DND-41 (cell line): ENCODE results near the gene IL17REL.

Experiments
- ATAC-seq: fragments of 200-7000 bp; cut with Tn5 transposase; 3 replicates; pipeline ENCODE4 v1.9.1; 2021; ENCODE audit warnings: low read depth; ENCODE audit not compliant: insufficient read depth
- DNase-seq: peaks from one replicate; pipeline ENCODE4 v3.0.0-alpha.2; 2020
- H2AFZ ChIP-seq: 2 replicates; pipeline ENCODE4 v1.6.0; 2012; ENCODE audit warnings: low read depth, low read length
- H3K27ac ChIP-seq: 2 replicates; pipeline ENCODE4 v1.5.1; 2012; ENCODE audit warnings: low read length, inconsistent platforms
- H3K27me3 ChIP-seq: fragments of 200-600 bp; sonication (generic); 2 replicates; pipeline ENCODE4 v1.6.0; 2012; ENCODE audit warnings: low read length, mild to moderate bottlenecking, inconsistent platforms; ENCODE audit not compliant: insufficient read depth, poor library complexity
- H3K36me3 ChIP-seq: 2 replicates; pipeline ENCODE4 v1.5.1; 2012; ENCODE audit warnings: low read length, inconsistent platforms; ENCODE audit not compliant: insufficient read depth
- H3K4me1 ChIP-seq: 2 replicates; pipeline ENCODE4 v1.5.1; 2012; ENCODE audit warnings: mild to moderate bottlenecking, low read length; ENCODE audit not compliant: insufficient read depth
- H3K4me2 ChIP-seq: 2 replicates; pipeline ENCODE4 v1.6.0; 2012; ENCODE audit warnings: mild to moderate bottlenecking, moderate library complexity, low read length, inconsistent platforms; ENCODE audit not compliant: insufficient read depth
- H3K4me3 ChIP-seq, 2 experiments: fragments of 200-600 bp in 1 of 2; shearing (Covaris generic) in 1 of 2; 2 replicates each; pipeline ENCODE4 v1.5.1; 2012 to 2016; ENCODE audit warnings: inconsistent platforms in 2 of 2, low read length in 2 of 2, mild to moderate bottlenecking in 2 of 2, low read depth in 1 of 2, moderate library complexity in 1 of 2
- H3K79me2 ChIP-seq: 2 replicates; pipeline ENCODE4 v1.6.0; 2012; ENCODE audit warnings: low read length, inconsistent platforms; ENCODE audit not compliant: insufficient read depth
- H3K9ac ChIP-seq: 2 replicates; pipeline ENCODE4 v1.6.0; 2012; ENCODE audit warnings: low read depth, mild to moderate bottlenecking, inconsistent platforms, low read length, moderate library complexity
- H3K9me3 ChIP-seq: 2 replicates; pipeline ENCODE4 v1.5.1; 2012; ENCODE audit warnings: low read length, moderate library complexity, mild to moderate bottlenecking, inconsistent platforms; ENCODE audit not compliant: insufficient read depth, severe bottlenecking
- H4K20me1 ChIP-seq: 2 replicates; pipeline ENCODE4 v1.6.0; 2012; ENCODE audit warnings: low read length; ENCODE audit not compliant: insufficient read depth
- CTCF ChIP-seq: IDR thresholded peaks from 2 replicates; pipeline ENCODE4 v1.5.1; 2012; ENCODE audit warnings: borderline replicate concordance, low read length, moderate library complexity, mild to moderate bottlenecking; ENCODE audit not compliant: poor library complexity, severe bottlenecking; ENCODE audit errors: extremely low read depth
- EZH2 ChIP-seq: IDR thresholded peaks from 3 replicates; pipeline ENCODE4 v1.6.1; 2012; ENCODE audit warnings: borderline replicate concordance, low read depth, mild to moderate bottlenecking, moderate library complexity, low read length, inconsistent platforms; ENCODE audit not compliant: severe bottlenecking

IL17REL gene

GRCh38 chr22:49997932-49998717 is 14.4 kb downstream of the IL17REL start:
- DNase-seq = no peak
- no peak overlapping the region for H3K9ac ChIP-seq
- TF ChIP-seq CTCF (no peak), EZH2 (no peak)

GRCh38 chr22:49997251-49997599 is 15.3 kb downstream of the IL17REL start:
- H3K79me2 ChIP-seq = no peaks in the 10 kb centered on the region
- peaks cover 7% of the 10 kb centered on the region; the same call in 1 of the 2 replicates for H4K20me1 ChIP-seq
- no peaks in the 10 kb centered on the region for H3K27me3 ChIP-seq
- H3K4me3 ChIP-seq = no peak overlapping the region
- no peaks in the 10 kb centered on the region for H3K9me3 ChIP-seq
- no peaks in the 10 kb centered on the region for H3K4me1 ChIP-seq
- no peak overlapping the region for H3K27ac ChIP-seq
- no peak overlapping the region for H2AFZ ChIP-seq
- no peak overlapping the region for H3K9ac ChIP-seq
- no peak overlapping the region for H3K4me2 ChIP-seq
- DNase-seq (no peak), ATAC-seq (no peak)
- H3K36me3 ChIP-seq = no peaks in the 10 kb centered on the region
- TF ChIP-seq EZH2 = no peak
- TF ChIP-seq CTCF = no peak

More at GRCh38 chr22:49997932-49998717, 14.4 kb downstream of the IL17REL start:
- Histone ChIP-seq H2AFZ (no peak overlapping the region), H3K4me2 (no peak overlapping the region), H3K4me1 (no peaks in the 10 kb centered on the region), H3K79me2 (no peaks in the 10 kb centered on the region), H3K27me3 (no peaks in the 10 kb centered on the region), H3K27ac (no peak overlapping the region), H3K4me3 (no peak overlapping the region), H3K36me3 (no peaks in the 10 kb centered on the region), H3K9me3 (no peaks in the 10 kb centered on the region), H4K20me1 (peaks cover 7% of the 10 kb centered on the region; the same call in 1 of the 2 replicates)
- no peak for ATAC-seq

- Histone ChIP-seq H3K79me2 (no peaks in the 10 kb centered on the region), H3K27me3 (no peaks in the 10 kb centered on the region), H4K20me1 (peaks cover 7% of the 10 kb centered on the region; the same call in 1 of the 2 replicates), H3K9ac (no peak overlapping the region), H2AFZ (no peak overlapping the region), H3K27ac (no peak overlapping the region), H3K4me2 (no peak overlapping the region), H3K4me1 (no peaks in the 10 kb centered on the region), H3K36me3 (no peaks in the 10 kb centered on the region), H3K4me3 (no peak overlapping the region), H3K9me3 (no peaks in the 10 kb centered on the region)
- TF ChIP-seq EZH2 (no peak), CTCF (no peak)
- ATAC-seq (no peak), DNase-seq (no peak)
Measured at GRCh38 chr22:49996518-49997250, 15.9 kb downstream of the IL17REL start.
